Cardiac muscle cell (in vitro differentiated cells and primary cell): Measurements from ENCODE around the gene ZNF554. TPM values are rescaled to one million over a fixed set of nuclear protein-coding genes. Genes with fewer than 3 reads are reported as not detected.

Experiments
- DNase-seq, 2 donors: peaks; one replicate each; pipeline versions ENCODE4 v3.0.0 to v3.0.0-alpha.2; 2010 to 2017; ENCODE audit warnings: low read depth in 1 of 2, low spot score in 1 of 2
- H3K27ac ChIP-seq: fragments of 200-600 bp; sonication (generic); 2 replicates; pipeline ENCODE4 v1.5.1; 2016
- H3K27me3 ChIP-seq: fragments of 200-600 bp; sonication (generic); 2 replicates; pipeline ENCODE4 v1.6.0; 2016; ENCODE audit warnings: control low read depth
- H3K36me3 ChIP-seq: fragments of 200-600 bp; sonication (generic); 2 replicates; pipeline ENCODE4 v1.5.1; 2016; ENCODE audit warnings: control low read depth
- H3K4me1 ChIP-seq: fragments of 200-600 bp; sonication (generic); 2 replicates; pipeline ENCODE4 v1.8.1; 2017; ENCODE audit warnings: low read depth, mild to moderate bottlenecking, mixed run types
- H3K4me3 ChIP-seq: fragments of 200-600 bp; sonication (generic); 2 replicates; pipeline ENCODE4 v1.5.1; 2016; ENCODE audit warnings: mild to moderate bottlenecking
- H3K9me3 ChIP-seq: fragments of 200-600 bp; sonication (generic); 2 replicates; pipeline ENCODE4 v1.5.1; 2017; ENCODE audit warnings: low read depth, mild to moderate bottlenecking, control low read depth
- polyA plus RNA-seq: library from polyadenylated mRNA; unstranded; fragments of >200 nt; fragmentation: Nextera tagmentation; extraction: Ambion mirVana; gene quantifications from 2 replicates; pipeline ENCODE4 v1.2.1, GENCODE V29; 2016
- total RNA-seq: library from RNA; depleted of rRNA; stranded (reverse); fragments of >200 nt; gene quantifications from 2 replicates; pipeline ENCODE4 v1.2.3, GENCODE V29; 2016
- TF ChIP-seq, protein P1 (sequence below): IDR thresholded peaks from 2 replicates; pipeline ENCODE4 v1.5.1; 2012; ENCODE audit warnings: low read depth, mild to moderate bottlenecking, low read length

Gene ZNF554
- total and polyA plus RNA-seq, 2 experiments from 2014 or later: 11.1 to 18.2 TPM

DNA sequence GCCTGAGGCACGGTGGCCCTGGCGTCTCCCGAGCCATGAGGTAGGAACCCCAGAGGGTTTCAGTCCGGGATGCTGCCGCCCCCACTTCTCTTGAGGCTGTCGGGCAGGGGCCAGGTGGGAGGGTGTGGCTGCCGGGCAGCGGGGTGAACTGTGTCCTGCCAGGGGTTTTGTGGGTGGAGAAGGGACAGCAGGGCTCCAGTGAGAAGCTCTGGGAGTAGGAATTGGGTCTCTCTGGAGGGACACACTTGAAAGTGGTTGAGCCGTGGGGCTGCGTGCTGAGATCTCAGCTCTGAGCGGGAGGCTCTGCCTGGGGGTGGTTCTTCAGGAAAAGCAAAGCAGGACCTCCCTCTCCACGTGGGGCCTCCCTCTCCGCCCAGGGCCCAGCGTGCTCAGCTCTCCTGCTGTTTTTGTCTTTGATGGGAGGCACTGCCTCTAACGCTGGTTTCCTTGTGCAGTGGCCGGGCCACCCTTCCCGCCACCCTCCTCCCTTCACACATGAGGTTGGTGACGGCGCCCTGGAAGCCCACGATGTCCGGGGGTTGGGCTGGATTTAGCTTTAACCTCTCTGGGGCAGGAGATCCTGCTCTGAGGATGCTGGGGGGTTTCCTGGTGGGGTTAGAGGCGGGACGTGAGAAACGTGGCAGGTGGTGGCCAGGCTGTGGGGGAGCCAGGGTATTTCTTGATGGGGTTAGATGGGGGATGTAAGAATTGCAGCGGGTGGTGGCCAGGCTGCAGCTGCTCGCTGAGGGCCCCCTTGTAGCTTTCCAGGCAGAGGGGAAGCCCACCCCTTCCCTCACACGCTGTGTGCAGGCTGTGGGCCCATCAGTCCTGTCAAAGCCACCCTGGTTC lies 15.3 kb upstream of the ZNF554 start:
- H3K27ac ChIP-seq: no peak overlapping the region
- H3K4me3 ChIP-seq: no peak overlapping the region
- no peaks in the 10 kb centered on the region for H3K9me3 ChIP-seq
- H3K27me3 ChIP-seq: no peaks in the 10 kb centered on the region
- TF ChIP-seq, protein P1, sequence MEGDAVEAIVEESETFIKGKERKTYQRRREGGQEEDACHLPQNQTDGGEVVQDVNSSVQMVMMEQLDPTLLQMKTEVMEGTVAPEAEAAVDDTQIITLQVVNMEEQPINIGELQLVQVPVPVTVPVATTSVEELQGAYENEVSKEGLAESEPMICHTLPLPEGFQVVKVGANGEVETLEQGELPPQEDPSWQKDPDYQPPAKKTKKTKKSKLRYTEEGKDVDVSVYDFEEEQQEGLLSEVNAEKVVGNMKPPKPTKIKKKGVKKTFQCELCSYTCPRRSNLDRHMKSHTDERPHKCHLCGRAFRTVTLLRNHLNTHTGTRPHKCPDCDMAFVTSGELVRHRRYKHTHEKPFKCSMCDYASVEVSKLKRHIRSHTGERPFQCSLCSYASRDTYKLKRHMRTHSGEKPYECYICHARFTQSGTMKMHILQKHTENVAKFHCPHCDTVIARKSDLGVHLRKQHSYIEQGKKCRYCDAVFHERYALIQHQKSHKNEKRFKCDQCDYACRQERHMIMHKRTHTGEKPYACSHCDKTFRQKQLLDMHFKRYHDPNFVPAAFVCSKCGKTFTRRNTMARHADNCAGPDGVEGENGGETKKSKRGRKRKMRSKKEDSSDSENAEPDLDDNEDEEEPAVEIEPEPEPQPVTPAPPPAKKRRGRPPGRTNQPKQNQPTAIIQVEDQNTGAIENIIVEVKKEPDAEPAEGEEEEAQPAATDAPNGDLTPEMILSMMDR: no peak
- no peaks in the 10 kb centered on the region for H3K4me1 ChIP-seq
- no peak for DNase-seq
- H3K36me3 ChIP-seq: peaks cover 21% of the 10 kb centered on the region

DNA sequence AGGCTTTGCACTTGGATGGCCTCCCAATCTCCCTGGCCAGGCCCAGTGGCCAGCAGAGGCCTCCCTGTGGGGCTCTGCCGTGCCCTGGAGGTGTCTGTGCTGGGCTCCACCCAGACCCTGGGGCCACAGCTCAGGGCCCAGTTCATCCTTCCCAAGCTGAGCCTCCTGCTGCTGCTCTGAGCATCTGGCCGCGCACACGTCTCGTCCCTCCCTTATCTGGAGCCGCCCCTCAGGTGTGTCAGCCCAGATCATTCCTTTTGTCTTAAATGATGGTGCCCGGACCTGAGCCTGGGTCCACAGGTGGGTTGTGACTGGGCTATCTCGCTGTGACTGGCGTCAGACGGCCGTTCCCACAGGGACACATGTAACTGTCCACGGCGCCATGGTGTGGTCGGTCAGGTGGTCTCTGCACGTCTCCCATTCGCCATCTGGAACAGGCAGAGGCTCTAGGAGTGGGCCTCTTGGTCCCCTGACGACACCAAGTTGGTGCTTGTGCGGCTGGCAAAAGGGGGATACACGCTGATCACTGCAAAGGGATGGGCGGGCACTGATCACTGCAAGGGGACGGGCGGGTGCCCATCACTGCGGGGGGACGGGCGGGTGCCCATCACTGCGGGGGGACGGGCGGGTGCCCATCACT lies 14.3 kb upstream of the ZNF554 start:
- no peaks in the 10 kb centered on the region for H3K9me3 ChIP-seq
- no peaks in the 10 kb centered on the region for H3K4me1 ChIP-seq
- H3K27ac ChIP-seq: no peak overlapping the region
- TF ChIP-seq, protein P1: no peak
- H3K36me3 ChIP-seq: peaks cover 24% of the 10 kb centered on the region
- no peak overlapping the region for H3K4me3 ChIP-seq
- no peak for DNase-seq
- H3K27me3 ChIP-seq: no peaks in the 10 kb centered on the region

DNA sequence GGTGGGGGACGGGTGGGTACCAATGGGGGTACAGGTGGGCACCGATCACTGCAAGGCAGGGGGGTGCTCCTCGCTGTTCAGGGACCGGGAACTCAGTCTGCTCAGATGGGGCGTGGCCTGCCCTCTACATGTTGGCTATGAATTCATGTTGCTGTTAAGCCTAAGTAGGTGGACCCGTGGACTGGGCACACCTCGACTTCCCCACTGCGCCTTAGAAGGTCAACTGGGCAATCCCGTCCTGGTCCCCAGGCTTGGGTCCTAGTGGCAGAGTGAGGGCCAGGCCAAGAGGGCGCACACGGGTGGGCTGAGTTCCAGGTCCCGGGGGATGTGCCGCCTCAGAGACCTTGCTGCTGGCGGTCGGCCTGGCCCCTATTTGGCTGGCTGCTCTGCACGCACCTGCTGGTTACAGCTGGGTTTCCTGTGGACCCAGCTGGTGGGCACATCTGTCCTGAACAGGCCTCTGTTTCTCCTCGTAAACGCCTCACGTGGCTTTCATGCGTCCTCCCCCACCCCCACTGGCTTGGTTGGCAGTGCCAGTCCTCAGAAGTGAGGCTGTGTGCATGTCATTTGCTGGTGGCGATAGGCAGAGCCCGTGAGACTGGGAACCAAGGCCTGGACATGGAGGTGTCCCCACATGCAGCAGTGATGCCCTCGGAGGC lies 13.5 kb upstream of the ZNF554 start:
- H3K4me1 ChIP-seq: no peaks in the 10 kb centered on the region
- no peaks in the 10 kb centered on the region for H3K9me3 ChIP-seq
- H3K27me3 ChIP-seq: no peaks in the 10 kb centered on the region
- TF ChIP-seq, protein P1: no peak
- no peak for DNase-seq
- H3K27ac ChIP-seq: no peak overlapping the region
- no peak overlapping the region for H3K4me3 ChIP-seq
- H3K36me3 ChIP-seq: peaks cover 22% of the 10 kb centered on the region

DNA sequence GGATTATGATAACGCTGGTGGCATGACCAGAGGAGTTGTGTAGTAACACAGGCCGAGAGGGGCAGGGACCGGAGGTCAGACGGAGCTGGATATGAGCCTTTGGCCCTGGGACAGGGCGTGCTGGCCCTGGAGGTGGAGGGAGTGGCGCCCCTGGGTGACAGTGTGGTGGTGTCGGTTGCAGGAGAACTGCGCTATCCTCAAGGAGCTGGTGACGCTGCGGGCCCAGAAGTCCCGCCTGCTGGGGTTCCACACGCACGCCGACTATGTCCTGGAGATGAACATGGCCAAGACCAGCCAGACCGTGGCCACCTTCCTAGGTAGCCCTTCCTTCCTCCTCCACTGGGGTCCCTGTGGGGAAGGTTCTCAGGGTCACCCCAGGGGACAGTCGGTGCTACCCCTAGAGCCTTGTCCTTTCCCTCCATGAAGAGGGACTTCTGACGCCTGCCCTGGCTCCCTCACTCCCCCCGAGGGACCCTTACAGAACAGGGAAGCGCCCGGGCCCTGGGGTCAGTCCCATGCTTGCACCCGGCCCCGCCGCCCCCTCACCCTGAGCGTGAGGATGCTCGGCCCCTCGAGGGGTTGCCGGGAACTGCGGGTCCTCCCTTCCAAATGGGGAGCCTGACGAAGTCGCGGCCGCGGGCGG lies 12.8 kb upstream of the ZNF554 start:
- H3K4me3 ChIP-seq: no peak overlapping the region
- no peaks in the 10 kb centered on the region for H3K27me3 ChIP-seq
- no peaks in the 10 kb centered on the region for H3K9me3 ChIP-seq
- H3K36me3 ChIP-seq: peaks cover 25% of the 10 kb centered on the region
- no peak for DNase-seq
- TF ChIP-seq, protein P1: no peak
- no peak overlapping the region for H3K27ac ChIP-seq
- H3K4me1 ChIP-seq: no peaks in the 10 kb centered on the region

DNA sequence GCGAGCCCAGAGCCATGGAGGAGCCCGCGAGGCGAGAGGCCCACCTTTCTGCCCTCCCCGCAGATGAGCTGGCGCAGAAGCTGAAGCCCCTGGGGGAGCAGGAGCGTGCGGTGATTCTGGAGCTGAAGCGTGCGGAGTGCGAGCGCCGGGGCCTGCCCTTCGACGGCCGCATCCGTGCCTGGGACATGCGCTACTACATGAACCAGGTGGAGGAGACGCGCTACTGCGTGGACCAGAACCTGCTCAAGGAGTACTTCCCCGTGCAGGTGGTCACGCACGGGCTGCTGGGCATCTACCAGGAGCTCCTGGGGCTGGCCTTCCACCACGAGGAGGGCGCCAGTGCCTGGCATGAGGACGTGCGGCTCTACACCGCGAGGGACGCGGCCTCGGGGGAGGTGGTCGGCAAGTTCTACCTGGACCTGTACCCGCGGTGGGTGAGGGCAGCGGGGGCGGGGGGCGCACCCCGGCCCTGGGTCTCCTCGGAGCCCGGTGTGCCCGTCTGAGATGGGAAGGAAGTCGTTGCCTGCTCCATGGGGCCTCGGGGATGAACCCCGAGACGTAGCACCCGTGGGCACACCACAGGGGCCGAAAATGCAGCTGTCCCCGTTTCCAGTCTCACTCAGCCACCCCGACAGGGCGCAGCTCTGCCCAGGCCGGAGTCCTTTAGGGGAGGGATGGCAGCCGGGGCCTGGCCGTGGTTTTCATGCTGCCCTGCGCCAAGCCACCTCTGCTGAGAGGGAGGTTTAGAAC lies 12.1 kb upstream of the ZNF554 start:
- Histone ChIP-seq H3K4me3 (no peak overlapping the region), H3K27me3 (no peaks in the 10 kb centered on the region), H3K9me3 (no peaks in the 10 kb centered on the region), H3K4me1 (no peaks in the 10 kb centered on the region), H3K36me3 (peaks cover 25% of the 10 kb centered on the region), H3K27ac (no peak overlapping the region)
- TF ChIP-seq, protein P1: no peak
- no peak for DNase-seq
